HEK293 (cell line): ENCODE results near the gene LAMC3.

Experiments used
- ATF2 ChIP-seq: fragments of 450-650 bp; formaldehyde crosslinking; IDR thresholded peaks from 2 replicates; pipeline ENCODE4 v1.5.1; 2016; ENCODE audit warnings: missing biosample characterization, missing genetic modification characterization, low read depth
- INSM2 ChIP-seq: fragments of 450-650 bp; formaldehyde crosslinking; IDR thresholded peaks from 2 replicates; pipeline ENCODE4 v1.5.1; 2016; ENCODE audit warnings: missing biosample characterization, missing genetic modification characterization
- MEIS1 ChIP-seq: sonication (generic); formaldehyde crosslinking; IDR thresholded peaks from 2 replicates; pipeline ENCODE4 v1.8.1; 2022; ENCODE audit warnings: missing genetic modification reagents, mild to moderate bottlenecking, borderline replicate concordance
- SP7 ChIP-seq: fragments of 450-650 bp; formaldehyde crosslinking; IDR thresholded peaks from 2 replicates; pipeline ENCODE4 v1.5.1; 2016; ENCODE audit warnings: missing biosample characterization, missing genetic modification characterization
- TCF7L2 ChIP-seq: IDR thresholded peaks from 2 replicates; pipeline ENCODE4 v1.6.1; 2011; ENCODE audit warnings: low read depth, mild to moderate bottlenecking, inconsistent platforms, low read length, moderate library complexity, borderline replicate concordance
- YY1 ChIP-seq: fragments of 450-650 bp; formaldehyde crosslinking; IDR thresholded peaks from 2 replicates; pipeline ENCODE4 v1.5.1; 2018; ENCODE audit warnings: missing biosample characterization, missing genetic modification characterization
- ZNF274 ChIP-seq, 2 experiments: fragments of 200-500 bp in 1 of 2; fragments of 450-650 bp in 1 of 2; sonication (Bioruptor generic) in 1 of 2; formaldehyde crosslinking in 1 of 2; IDR thresholded peaks; 2 replicates each; pipeline versions ENCODE4 v1.5.1 to v1.6.1; 2014 to 2016; ENCODE audit warnings: borderline replicate concordance in 1 of 2, inconsistent platforms in 1 of 2, low read length in 1 of 2, missing biosample characterization in 1 of 2, missing genetic modification characterization in 1 of 2
- ZNF549 ChIP-seq: fragments of 450-650 bp; IDR thresholded peaks from 2 replicates; pipeline ENCODE4 v1.5.1; 2018; ENCODE audit warnings: missing biosample characterization, missing genetic modification characterization, mild to moderate bottlenecking, inconsistent platforms, moderate library complexity
- ZNF596 ChIP-seq: fragments of 450-650 bp; IDR thresholded peaks from 2 replicates; pipeline ENCODE4 v1.5.0; 2018; ENCODE audit warnings: missing biosample characterization, mild to moderate bottlenecking, missing genetic modification characterization, moderate library complexity
- ZNF658 ChIP-seq: fragments of 450-650 bp; formaldehyde crosslinking; IDR thresholded peaks from 2 replicates; pipeline ENCODE4; 2016; ENCODE audit warnings: missing biosample characterization, missing genetic modification characterization
- ZNF670 ChIP-seq: fragments of 450-650 bp; formaldehyde crosslinking; IDR thresholded peaks from 2 replicates; pipeline ENCODE4 v1.5.1; 2016; ENCODE audit warnings: missing biosample characterization, missing genetic modification characterization, low read depth
- ZSCAN5A ChIP-seq: fragments of 450-650 bp; formaldehyde crosslinking; IDR thresholded peaks from 2 replicates; pipeline ENCODE4 v1.5.1; 2016; ENCODE audit warnings: missing biosample characterization, missing genetic modification characterization
- TF ChIP-seq, protein P1 (sequence below): fragments of 450-650 bp; formaldehyde crosslinking; IDR thresholded peaks from 2 replicates; pipeline ENCODE4 v1.5.1; 2016; ENCODE audit warnings: missing biosample characterization, missing genetic modification characterization
- TF ChIP-seq, protein P2 (sequence below): fragments of 450-650 bp; formaldehyde crosslinking; IDR thresholded peaks from 2 replicates; pipeline ENCODE4 v1.5.1; 2016; ENCODE audit warnings: missing biosample characterization, missing genetic modification characterization

DNA sequence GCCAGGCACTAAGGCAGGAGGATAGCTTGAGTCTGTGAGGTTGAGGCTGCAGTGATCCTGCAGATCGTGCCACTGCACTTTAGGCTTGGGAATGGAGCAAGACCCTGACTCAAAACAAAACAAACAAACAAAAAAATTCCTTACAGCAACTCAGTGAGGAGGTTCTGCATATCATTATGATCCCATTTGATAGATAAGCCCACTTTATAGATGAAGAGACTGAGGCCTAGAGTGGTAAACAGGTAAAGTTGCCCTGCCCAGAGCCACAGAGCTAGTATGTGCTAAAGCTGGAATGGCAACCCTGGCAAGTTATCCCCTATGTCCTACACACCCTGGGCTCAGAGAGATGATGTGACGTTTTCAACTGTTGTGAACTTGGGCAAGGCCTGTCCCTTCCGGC, 94.6 kb downstream of the LAMC3 start:
- TF ChIP-seq TCF7L2, result no peak
- no peak for TF ChIP-seq ZNF658 (tag by site-specific recombination)
- TF ChIP-seq ZSCAN5A, result no peak
- TF ChIP-seq, protein P1, sequence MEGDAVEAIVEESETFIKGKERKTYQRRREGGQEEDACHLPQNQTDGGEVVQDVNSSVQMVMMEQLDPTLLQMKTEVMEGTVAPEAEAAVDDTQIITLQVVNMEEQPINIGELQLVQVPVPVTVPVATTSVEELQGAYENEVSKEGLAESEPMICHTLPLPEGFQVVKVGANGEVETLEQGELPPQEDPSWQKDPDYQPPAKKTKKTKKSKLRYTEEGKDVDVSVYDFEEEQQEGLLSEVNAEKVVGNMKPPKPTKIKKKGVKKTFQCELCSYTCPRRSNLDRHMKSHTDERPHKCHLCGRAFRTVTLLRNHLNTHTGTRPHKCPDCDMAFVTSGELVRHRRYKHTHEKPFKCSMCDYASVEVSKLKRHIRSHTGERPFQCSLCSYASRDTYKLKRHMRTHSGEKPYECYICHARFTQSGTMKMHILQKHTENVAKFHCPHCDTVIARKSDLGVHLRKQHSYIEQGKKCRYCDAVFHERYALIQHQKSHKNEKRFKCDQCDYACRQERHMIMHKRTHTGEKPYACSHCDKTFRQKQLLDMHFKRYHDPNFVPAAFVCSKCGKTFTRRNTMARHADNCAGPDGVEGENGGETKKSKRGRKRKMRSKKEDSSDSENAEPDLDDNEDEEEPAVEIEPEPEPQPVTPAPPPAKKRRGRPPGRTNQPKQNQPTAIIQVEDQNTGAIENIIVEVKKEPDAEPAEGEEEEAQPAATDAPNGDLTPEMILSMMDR (tag by site-specific recombination), result no peak
- TF ChIP-seq ATF2 (tag by site-specific recombination), result no peak
- no peak for TF ChIP-seq MEIS1 (CRISPR knock-in tag)
- TF ChIP-seq ZNF549 (tag by site-specific recombination), result no peak
- no peak for TF ChIP-seq SP7 (tag by site-specific recombination)
- no peak for TF ChIP-seq INSM2 (tag by site-specific recombination)
- TF ChIP-seq ZNF596 (tag by site-specific recombination), result no peak
- TF ChIP-seq ZNF274 (IDR thresholded peaks at IDR 0.05; ENCODE audit: low read length), result no peak
- TF ChIP-seq ZNF274 (tag by site-specific recombination; IDR thresholded peaks at IDR 0.05; ENCODE audit: borderline replicate concordance), result no peak
- no peak for TF ChIP-seq ZNF670 (tag by site-specific recombination)
- no peak for TF ChIP-seq YY1 (tag by site-specific recombination)
- TF ChIP-seq, protein P2, sequence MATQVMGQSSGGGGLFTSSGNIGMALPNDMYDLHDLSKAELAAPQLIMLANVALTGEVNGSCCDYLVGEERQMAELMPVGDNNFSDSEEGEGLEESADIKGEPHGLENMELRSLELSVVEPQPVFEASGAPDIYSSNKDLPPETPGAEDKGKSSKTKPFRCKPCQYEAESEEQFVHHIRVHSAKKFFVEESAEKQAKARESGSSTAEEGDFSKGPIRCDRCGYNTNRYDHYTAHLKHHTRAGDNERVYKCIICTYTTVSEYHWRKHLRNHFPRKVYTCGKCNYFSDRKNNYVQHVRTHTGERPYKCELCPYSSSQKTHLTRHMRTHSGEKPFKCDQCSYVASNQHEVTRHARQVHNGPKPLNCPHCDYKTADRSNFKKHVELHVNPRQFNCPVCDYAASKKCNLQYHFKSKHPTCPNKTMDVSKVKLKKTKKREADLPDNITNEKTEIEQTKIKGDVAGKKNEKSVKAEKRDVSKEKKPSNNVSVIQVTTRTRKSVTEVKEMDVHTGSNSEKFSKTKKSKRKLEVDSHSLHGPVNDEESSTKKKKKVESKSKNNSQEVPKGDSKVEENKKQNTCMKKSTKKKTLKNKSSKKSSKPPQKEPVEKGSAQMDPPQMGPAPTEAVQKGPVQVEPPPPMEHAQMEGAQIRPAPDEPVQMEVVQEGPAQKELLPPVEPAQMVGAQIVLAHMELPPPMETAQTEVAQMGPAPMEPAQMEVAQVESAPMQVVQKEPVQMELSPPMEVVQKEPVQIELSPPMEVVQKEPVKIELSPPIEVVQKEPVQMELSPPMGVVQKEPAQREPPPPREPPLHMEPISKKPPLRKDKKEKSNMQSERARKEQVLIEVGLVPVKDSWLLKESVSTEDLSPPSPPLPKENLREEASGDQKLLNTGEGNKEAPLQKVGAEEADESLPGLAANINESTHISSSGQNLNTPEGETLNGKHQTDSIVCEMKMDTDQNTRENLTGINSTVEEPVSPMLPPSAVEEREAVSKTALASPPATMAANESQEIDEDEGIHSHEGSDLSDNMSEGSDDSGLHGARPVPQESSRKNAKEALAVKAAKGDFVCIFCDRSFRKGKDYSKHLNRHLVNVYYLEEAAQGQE (tag by site-specific recombination), result no peak
